MV-4-11 (cell line): ENCODE measurements around the gene FGGY.

Source experiments
- DNase-seq: peaks from one replicate; lab custom pipeline; 2025; lab: John Stamatoyannopoulos, UW

The FGGY gene

DNA sequence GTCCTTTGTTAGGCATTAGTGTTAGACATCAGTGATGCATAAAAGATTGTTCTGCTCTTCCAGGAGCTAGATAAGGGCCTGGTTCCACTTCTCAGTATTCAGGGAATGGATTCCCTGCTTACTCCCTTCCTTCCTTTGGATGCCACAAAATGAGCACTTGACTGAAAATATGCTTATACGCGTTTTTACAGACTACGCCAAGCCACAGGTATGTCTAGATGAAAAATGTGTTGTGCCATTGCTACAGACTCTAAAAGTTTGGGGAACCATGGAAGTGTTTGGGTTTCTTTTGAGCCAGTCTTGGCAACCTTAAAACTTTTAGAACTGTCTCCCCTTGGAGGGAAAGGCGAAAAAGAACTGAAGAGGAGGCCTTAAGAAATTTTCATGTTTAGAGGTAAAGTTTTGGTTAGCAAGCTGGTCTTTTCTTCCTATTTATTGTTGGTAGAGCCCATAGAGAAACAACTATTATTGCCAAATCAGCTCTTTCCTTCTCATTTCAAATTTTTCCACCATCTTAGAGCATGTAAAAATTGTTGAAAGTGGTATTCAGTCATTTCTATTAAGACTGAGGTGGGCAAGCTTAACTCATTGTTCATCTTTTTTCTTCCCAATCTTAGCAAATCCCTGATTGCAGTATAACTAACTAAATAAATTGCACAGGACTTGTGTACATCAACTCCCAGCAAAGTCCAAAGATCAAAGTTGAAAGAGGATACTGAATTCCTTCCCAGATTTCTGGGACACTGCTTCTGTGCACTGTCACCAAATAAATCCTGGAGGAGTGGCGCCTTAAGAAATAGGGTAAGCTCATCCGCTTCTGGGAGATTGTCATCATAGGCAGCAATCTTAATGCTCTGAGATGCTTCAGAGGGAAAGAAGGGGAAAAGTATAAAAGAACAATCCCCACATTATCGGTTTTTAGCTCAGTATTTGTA, 18.9 kb downstream of the FGGY start:
- no peak for DNase-seq

DNA sequence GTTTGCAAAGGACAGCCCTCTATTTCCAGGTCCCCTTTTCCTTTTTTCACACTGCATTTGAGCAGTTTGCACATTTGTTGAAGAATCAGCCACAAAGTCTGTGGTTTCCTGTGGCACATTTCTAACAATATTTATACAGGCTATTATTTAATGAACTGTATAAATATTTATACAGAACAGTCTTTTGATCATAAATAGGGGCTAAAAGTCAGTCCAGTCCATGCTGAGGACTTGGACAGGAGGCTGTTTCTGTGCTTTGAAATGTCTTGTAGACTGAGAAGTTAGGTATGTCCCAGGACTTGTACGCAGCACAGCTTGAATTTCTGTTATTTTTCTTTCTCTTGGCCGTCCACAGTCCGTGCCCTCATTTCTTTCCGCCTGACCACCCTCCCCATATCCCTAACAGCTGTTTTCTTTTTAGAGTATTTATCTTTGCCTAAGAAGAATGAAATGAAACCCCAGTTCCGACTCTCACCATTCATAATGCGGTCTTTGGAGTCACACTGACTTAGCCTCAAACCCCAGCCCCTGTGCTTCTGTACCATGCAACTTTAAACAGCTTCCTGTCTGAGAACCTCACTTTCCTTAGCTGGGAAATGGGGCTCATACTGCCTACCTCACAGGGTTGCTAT, 19.7 kb downstream of the FGGY start:
- peak; percentile 48 for DNase-seq

DNA sequence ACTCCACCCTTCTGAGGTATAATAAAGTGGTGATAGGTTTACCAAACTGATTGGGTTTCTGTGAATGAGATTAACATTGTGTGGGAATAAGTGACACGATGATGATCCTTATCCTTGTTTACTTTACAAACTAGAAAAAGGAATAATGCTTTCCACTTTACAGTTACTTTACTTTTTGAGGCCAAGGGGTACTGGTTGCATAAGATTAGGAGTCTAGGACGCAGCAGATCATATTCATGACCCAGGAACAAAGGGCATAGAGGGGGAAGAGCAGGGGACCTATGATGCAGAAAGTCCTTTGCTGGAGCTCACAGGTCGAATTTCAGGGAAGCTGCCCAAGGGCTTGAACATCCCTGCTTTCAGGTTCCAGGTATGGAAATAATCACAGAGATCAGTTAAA, 20.4 kb downstream of the FGGY start:
- no peak for DNase-seq

DNA sequence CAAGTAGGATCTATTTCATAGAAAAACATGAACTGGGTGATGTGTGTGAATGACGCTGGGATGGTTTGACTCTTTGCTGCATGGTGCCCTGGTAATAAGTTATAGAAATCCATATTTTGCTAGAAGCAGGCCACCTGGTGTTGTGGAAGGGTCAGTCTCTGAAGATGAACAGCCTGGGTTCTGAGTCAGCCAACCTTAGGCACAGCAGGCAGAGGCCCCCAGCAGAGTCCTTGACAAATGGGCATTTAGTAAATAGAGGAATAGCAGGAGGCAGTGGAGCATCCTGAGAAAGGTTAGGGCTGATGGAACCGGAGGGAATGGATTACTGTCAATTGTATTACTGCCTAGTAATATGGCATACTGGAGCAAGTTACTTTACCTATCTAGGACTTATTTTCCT, 20.9 kb downstream of the FGGY start:
- no peak for DNase-seq

DNA sequence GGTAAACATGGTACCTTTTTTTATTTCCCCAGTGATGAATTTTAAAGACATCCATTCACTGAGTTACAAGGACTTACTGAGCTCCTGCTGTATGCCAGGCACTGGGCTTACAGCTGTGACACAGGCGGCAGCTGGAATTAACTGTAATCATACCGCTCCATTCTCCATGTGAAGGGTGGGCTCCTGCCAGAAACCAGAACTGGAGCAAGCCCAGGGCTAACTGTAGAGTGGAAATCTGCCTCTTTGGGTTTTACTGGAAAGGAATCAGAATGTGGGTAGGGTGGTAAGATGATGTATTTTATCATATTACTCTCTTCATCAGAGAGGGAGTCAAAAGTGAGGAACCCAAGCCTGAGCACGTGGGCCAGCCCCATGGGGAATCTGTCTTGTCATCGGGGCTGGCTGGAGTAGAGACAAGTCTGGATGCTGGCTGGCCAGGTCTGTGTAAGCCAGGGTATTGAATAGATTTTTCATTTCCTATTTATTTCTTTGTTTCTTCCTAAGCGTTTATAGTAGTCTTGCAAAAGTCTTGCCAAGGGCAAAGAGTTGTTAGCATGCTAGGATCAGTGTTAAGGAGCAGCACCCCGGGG, 21.5 kb downstream of the FGGY start:
- no peak for DNase-seq

DNA sequence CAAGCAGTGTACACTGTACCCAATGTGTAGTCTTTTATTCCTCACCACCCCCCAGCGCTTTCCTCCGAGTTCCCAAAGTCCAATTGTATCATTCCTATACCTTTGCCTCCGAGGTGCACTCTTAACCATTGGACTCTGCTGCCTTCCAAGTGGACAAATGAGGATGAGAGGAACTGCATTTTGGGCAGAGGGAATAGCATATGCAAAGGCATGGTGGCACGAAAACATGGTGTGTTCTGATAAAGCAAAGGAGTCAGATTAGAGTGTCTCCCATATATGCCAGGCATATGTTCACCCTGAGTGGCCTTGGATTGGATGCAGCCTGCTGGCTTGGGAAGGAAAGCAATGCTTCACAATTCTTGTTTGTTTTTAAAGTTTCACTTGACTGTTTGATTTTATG, 25.5 kb downstream of the FGGY start:
- no peak for DNase-seq

DNA sequence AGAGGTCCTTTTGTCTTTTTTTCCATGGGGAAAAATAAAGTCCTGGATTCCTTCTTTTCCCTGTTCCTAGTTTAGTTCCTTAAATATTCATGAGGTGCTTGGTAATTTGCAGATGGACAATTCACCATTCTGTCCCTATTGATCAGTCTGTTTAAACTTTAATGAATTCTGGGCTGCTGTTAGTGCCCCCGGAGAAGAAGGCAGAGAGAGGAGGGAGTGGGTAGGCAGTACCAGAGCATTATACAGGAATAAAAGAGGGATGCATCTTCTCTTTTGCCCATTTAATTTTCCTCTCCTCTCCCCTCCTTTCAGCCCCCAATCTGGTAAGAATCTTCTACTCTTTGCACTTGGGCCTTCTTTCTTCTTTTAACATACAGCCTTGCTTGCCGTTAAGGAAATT, 25.9 kb downstream of the FGGY start:
- no peak for DNase-seq

DNA sequence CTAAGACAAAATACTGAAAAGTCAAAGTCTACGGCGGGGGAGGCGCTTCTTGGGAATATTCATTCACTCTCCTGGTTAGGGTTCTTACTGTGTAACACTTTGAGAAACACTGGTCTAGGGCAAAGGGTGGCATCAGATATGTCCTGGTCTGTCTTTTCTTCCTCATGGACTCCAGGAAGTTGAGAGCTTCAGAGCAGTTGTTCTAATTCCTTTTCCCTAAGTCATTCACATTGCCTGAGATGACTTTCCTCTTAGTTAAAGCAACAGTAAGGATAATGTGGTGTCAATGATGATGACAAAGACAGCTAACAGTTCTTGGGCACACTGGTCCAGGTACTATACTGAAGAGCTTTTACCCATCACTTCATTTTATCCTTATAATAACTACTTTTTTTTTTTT, 27.0 kb downstream of the FGGY start:
- no peak for DNase-seq

DNA sequence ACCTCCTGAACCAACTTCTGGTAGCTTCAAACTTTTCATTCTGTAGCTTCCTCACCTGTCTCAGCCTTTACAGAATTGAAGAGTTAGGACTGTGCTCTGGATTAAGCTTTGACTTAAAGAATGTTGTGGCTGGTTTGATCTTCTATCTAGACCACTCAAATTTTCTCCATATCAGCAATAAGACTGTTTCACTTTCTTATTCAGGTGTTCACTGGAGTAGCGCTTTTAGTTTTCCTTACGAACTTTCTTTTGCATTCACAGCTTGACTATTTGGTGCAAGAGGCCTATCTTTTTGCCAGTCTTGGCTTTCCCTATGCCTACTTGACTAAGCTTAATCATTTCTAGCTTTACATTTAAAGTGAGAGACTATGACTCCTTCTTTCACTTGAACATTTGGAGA, 31.5 kb downstream of the FGGY start:
- DNase-seq, result no peak

DNA sequence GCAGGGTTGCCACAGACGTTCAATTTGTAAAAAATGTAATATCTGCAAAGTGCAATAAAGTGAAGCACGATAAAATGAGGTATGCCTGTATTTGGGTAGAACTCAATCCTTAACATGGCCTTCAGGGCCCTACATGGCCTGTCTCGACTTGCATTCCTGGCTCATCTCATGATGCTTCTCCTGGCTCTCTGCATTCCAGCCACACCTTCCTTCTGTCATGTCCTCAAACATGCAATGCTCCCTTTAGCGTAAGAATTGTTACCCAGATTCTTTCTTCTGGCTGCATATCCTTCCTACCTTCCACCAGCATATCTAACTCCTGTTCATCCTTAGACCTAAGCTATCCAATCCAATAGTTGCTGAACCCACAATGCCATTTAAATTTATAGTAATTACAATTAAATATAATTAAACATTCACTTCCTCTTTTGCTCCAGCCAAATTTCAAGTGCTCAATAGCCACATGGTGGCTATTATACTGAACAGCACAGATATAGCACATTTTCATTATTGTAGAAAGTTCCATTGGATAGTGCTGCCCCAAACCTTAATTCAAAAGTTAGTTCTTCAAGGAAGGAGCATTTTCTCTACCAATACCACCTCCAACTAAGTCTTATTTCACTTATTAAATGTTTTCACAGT, 32.6 kb downstream of the FGGY start:
- DNase-seq, result no peak

DNA sequence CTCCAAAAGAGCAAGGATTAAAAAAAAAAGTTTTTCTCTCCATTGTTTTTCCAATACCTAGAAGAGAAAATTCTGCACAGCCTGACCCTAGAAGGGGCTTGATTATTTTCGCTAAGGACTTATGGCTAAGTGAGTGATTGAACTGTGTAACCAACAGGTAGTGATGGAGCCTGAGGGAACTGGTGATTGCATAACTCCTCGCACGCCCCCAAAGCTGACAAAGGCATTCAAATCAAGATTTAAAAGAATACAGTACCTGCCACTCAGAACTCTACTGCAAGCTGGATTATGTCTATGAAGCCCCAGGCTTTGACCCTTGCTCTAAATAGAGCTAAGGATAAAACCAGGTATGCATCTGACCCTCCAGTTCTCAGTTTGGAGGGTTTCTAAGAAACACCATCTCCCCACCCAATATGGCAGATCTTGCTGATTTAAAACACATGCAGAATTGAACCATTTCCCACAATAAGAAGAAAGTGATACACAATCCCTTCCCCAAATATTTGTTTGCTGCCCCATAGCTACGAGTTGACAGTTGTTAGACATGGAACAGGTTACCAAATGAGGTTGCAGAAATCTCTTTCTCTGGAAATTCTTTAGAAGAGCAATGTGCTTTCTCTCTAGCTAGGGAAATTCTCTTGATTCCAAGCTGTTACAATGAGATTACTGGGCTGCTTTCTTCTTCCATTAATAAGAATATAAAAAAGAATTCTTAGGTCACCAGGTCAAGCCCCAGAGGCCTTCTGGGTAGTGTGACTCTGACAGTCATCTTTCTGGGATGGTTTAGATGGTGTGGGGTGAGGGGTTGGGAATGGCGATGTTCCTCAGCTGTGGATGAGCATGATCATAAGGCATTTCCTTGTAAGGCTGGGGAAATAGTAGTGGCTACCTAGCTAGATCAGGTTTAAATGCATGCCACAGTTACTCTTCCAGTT, 35.1 kb downstream of the FGGY start:
- DNase-seq, result no peak

DNA sequence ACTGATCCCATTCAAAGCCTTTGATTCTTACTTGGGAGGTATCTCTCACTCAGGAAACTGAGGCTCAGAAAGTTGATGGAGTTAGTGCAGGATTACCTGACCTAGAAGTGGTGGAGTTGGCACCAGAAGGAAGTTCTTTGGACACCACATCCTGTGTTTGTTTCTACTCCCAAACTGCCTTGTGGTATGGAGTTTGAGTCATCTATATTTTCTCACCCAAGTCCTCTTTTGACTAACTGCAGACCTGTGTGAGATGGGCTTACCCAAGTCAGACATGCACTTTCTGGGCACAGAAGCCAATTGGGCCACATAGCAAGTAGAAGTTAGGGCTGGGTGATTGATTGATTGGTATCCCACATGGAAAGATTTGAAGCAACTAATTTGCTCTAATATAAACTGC, 36.1 kb downstream of the FGGY start:
- DNase-seq, result peak; percentile 70

DNA sequence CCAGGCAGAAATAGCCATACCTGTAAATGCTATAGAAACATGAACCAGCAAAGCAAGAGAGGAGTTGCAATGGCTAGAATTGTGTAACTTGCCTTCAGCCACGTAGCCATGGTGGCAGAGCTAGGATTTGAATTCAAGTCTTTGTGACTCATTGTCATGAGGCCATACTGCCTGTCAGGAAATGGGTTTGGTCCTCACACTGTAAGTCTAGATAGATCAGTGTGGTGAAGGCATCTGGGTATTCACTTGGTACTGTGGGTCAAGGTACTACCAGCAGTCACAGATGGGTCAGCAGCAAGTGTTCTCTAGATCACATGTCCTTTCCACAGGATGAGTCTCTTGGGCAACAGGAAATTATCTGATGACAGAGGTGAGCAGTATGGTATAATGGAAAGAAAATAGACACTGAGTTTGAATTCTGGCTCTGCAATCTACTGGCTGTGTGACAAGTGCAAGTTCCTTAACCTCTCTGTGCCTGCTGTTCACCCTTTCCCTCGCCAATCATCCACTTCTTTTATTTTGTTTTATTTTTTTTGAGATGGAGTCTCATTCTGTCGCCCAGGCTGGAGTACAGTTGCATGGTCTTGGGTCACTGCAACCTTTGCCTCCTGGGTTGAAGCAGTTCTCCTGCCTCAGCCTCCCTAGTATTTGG, 36.9 kb downstream of the FGGY start:
- peak; percentile 64 for DNase-seq

DNA sequence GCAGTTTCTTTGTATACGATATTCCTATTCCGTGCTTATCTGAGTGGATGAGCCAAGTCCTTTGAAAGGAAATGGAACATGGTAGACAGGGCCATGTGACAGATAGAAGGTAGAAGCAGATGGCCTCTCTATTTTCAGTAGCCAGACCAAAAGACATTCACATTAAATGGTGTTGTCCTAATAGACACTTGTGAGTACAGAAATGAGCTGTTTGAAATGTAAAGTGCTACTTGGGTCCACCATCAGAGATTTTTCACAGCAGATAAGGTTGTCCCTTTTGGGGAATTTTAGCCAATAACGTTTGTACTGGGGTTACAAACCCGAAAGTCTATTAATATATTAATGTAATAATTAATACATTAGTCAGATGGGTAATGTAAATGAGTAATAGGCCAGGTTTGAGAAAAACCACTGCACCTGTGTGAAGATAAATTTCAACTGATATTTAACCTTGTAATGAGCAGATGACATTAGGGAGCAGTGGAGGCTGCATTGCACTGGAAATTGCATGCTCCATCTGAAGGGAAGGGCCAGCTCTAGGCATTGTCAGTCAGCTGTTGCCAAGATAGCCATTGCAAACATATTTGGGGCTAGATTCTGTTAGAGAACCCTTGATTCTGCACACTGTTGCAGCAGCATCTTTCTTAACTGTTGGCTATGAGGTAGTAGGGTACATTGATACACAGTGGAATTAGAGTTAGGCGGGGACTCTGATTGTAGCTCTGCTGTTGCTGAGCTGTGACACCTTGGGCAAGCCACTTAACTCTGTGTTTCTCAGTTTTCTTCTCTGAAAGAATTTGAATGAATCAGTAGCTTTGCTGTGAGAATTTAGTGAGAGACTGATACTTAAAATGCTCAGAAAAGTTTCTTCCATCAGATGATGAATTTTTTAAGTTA, 43.8 kb downstream of the FGGY start:
- DNase-seq, result no peak

DNA sequence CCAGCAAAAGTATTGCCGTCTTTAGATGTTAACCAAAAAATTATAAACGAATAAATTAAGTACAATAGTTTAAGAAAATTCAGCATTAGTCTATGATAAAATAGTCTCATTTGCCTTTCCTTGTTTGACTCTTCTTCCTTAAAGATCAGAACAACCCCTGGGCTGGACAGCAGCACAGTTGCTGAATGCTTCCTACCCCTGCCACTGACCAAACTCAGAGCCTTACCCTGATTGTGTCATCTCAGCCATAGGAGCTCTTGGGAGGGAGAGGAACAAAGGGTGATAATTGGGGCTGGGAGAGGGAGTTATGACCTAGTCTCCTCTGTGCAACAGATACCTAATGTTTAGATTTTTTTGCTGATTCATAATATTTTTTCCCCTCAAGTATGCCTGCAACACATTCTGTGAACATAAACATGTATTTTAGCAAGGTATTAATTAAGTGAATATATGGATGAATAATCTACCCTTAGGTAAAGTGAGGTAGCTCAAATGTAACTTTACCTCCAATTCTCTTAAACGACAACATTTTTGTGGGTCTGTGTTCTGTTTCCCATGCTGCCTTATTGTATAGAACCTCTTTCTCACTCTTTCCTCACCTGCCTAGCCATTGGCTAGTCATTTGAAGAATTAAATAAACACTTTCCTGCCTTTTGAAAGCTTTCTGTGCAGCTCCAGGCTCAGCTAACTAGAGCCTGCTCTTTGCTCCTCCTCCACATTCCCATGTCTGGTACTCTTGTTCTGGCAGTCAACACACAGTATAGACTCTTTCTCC, 46.1 kb downstream of the FGGY start:
- no peak for DNase-seq

DNA sequence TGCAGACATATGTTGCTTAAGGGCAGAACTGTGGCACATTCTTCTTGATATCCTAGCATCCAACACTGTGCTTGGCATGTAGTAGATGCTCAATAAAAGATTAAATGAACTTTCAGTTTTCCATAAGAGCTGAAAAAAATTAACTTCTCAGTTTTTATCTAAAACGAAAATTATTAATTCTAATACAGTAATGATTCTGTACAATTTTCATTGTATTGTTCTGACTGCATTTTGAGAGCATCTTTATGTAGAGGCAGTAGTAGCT, 46.6 kb downstream of the FGGY start:
- DNase-seq, result no peak

DNA sequence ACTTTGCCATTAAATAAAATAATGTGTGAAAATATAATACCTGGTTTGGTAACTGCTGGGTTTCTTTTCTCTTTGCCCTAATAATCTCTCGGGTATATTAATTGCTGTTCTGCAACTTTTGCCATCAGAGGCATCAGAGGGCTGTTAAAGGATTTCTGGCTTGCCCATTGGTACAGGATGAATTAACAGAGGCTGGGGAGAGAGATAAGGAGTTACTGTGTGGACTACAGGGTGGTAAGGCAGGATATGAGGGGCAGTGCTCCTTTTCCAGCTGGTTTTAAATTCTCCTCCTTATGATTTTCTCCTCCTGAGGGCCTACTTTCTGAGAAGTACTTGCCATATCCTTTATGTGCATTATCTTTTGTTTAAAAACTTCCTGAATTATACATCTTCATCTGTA, 48.3 kb downstream of the FGGY start:
- no peak for DNase-seq

DNA sequence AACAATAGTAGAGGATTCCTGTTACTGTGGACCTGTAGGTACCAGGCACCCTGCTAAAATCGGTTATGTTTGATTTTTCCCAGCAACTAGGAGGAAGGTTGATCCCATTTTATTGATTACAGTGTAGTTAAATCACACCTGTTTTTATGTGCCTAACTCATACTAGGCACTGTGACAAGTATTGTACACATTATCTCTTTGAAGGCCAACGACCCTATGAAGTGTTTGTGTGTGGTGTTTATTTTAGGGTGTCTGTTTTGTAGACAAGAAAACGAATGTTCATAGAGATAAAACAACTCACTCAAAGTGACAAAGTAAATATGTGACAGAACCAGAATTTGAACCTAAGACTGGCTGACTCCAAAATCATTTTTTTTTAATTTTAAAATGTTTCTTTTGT, 49.5 kb downstream of the FGGY start:
- no peak for DNase-seq

DNA sequence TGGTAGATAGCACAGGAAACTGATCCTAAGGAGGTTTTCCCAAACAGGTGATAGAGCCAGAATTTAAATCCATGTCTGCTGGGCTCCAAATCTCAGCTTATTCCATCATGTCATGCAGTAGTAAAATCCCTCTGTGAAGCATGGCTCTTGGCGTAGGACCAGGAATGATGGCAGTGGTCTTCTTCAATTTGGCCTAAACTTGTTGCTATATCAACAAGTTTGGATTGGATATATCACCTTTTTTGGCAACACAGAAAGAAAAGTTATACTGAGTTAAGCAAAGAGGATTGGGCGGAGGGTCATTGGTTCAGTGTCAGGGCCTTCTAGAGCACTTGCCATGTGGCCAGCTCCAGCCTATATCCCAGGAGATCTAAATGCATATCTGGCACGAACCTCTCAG, 52.2 kb downstream of the FGGY start:
- no peak for DNase-seq

DNA sequence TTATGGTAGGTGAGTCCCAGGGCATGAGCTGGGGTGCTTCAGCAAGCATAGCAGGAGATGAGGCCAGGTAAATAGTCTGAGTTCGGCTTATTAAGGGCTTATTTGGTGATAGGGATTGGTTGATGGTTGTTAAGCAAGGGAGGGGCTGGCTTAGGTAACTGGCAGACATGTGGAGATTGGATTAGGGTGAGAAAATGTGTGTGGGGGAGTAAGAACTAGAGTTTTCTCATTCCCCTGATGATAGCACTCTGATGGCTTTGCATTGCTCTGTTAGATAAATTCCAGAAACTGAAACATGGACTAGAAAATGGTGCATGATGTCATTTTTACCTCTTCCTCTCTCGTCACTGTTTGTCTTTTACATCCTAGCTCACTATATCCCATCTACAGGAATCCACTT, 53.6 kb downstream of the FGGY start:
- DNase-seq, result no peak
